GM19238 (cell line): ENCODE measurements around the gene DNAJC5G.
"Not testable (repeated sequence)": the region's sequence is repeated elsewhere in the genome, so short reads cannot be mapped to it uniquely, and the experiment has no call there.

ENCODE experiments used
- DNase-seq: peaks from one replicate; pipeline ENCODE4 v3.0.0; 2011; ENCODE audit warnings: low spot score; ENCODE audit not compliant: insufficient read length

The DNAJC5G gene

DNA sequence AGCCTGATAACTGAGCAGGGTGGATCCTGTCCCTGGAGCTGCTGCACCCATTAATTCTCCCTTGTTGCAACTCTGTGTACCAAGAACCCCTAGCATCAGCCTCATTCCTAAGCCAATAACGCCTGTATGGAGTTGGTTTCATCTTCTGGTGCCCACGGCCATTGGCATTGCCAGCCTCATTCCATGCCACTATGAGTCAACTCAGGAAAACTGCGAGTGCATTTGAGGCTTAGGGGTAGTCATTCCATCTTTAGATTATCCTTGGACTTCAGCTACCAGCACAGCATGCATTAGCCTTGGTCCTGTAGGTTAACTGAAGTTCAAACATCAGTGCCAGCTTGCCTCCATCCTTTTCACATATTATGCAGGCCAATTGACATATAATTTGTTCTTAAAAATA is 5.6 kb downstream of the DNAJC5G start:
- no peak for DNase-seq

DNA sequence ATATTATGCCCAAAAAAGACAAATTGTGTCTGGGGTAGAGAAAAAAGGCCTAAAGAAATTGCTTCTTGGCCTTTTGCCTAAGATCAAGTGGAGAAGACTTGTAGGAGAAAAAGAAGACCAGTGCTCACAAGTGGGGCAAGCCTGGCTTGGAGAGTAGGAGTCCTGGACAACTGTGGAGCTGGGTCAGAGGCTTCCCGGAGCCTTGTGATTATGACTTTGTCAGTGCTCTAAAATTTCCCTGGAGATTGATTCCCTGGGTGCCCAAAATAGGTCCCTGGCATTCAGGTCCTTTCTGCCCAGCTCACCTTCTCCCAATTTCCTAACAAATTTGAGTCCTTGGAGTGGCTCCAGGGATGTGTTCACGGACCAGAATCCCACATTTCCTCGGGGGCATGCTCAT is 6.2 kb downstream of the DNAJC5G start:
- no peak for DNase-seq

DNA sequence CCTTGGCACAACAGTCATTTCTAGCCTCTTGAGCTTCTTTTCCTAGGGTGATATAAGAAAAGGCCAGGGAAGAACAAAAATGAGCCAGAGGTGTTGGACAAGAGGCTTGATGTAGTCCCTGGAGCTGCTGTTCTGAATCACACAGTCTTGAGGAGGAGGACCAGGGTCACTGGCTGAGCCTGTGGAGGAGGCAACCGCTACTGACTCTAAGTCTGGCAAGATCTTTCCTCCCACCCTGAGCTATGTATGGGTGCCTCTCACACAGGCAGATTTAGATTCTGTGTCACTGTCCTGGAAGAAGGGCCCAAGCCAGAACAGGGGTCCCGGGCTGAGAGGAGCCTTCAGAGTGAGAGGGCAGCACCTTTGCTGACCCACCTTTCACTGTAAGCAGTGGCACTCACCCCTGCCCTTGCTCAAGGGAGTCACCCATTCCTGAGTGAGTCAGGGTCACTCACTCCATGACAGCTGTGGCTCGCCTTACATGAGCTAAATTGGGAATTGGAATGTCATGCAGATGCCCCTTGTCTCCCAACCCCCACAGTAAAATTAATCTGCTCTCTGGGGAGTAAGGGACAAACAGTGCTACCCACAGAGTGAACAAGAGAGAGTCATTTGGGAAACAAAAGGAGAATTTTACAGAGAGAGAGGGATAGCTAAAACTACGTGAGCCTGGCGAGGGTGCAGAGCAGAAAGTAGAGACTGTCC is 6.8 kb downstream of the DNAJC5G start, which contains the start of gene TRIM54:
Gene TRIM54, plus strand, starts transcription at position 575 of the 705 bp plus-strand sequence. CDS start 303 bp downstream, outside the sequence.
- DNase-seq = no peak

DNA sequence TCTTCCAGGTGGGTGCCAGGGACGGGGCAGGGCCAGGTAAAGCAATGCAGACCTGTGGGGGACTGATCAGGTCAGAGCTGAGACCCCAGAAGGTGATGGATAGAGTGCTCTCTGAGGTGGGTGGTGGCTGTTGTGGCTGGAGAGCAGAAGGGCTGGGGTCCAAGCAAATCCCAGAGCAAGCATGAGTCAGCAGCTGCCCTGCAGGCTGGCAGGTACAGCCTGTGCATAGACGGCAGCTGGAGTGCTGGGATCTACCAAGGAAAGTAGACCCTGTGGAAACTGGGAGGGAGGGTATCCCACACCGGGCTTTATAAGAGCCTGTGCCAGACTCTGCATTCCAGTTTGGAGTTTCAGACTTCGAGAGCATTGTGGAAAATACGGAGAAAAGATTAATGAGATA is 7.7 kb downstream of the DNAJC5G start:
- DNase-seq = no peak

DNA sequence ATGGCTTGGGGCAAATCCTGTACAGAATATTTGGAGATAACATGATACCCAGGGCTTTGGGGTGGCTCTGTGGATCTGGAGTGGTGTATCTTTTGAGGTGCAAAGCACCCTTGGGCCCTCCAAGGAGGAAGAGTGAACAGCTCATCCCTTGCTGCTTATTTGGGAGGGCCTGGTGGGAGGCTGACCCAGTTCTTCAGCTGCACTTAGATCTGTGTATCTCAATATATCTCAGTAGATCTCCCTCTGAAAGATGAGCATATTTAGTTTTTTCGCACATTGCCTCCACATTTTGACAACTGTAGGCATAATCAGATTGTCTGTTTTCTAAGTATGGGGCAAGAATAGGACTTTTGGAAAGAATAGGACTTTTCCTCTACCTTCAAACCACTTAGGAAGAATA is 9.8 kb downstream of the DNAJC5G start:
- DNase-seq = no peak

DNA sequence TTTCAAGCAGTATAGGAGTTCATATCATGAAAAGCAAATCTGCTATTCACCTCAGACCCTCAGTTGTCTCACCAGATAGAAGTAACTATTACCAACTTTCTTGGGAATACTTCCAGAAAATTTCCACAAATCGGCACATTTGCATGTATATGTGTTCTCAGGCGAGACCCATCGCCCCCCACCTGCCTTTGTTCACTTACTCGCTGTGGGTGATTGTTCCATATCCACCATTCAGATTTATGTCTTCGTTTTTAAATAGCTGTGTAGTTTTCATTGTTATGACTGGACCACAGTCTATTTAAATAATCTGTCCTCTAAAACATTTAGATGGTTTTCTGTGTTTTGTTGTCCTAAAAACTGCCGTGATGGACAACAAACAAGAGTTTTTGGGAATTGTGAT is 10.2 kb downstream of the DNAJC5G start:
- no peak for DNase-seq

DNA sequence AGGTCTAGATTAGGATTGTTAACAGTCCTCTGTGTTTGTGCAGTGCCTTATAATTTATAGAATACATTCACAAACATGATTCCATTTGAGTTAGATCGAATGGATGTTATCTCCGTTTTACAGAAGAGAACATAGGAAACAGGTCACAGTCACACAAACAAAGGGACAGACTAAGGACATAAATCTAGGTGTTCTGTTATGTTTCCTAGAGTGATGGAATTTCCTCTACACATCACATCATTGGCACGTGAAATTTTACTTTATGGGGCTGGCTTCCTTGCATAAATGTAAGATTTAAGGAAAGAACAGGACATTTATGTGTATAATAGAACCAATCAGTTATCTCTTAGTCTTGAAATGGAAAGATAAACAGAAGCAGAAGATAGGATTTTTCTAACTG is 13.4 kb downstream of the DNAJC5G start:
- DNase-seq = no peak

DNA sequence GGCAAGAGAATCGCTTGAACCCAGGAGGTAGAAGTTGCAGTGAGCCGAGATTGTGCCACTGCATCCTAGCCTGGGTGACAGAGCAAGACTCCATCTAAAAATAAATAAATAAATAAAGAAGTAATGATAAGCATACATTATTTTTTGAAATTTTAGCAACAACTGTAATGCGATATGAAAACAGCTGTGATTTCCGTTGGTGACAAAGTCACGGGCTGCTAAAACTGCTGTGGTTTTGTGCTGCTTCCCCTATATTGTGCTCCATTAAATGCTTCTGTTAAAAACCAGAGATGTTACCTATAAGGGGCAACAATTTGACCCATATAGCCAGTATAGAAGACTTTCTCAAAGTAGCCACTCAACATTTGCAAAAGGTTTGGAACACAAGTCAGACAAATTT is 15.3 kb downstream of the DNAJC5G start:
- no peak for DNase-seq

DNA sequence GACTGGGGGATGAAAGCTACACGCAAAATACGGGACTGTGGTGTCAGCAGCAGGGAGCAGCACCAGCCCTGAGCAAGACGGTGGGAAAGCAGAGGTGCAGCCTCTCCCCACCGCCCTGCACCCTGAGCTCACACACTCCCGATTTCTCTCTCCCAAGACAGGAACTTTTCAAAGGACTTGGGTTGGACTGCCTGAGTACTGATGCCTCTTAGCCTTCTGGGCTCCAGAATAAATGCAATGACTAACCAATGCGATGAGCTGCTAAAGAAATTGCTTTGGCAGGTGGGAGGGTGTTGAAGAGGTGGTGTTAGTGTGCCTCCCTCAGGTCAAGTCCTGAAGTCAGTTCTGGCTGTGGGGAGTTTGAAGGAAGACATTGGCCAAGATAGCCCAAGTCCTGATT is 16.6 kb downstream of the DNAJC5G start:
- DNase-seq = no peak

DNA sequence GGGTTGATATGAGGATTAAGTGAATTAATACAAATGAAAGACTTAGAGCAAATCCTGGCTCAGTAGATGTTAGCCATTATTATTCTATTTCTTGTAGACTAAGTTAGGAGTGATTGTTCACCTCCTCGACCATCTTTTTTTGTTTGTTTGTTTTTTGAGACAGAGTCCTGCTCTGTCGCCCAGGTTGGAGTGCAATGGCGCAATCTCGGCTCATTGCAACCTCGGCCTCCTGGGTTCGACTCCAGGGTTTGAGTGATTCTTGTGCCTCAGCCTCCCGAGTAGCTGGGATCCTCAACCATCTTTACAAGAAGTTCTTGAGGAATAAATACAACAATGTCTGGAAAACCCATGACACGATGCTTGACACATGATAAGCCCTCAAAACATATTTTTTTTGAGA is 19.7 kb downstream of the DNAJC5G start:
- no peak for DNase-seq

DNA sequence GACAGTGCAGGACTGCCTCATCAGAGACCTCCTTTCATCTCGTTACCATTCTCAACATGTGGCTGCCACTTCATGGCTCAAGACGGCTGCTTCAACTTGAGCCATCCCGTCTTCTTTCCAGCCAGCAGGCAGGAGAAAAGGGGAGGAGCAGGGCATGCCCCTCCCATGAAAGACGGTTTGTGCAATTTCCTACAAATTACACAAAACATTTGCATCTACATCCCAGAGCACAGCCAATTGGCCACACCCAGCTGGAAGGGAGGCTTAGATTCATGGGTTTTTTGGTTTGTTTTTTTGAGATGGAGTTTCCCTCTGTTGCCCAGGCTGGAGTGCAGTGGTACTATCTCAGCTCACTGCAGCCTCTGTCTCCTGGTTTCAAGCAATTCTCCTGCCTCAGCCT is 21.2 kb downstream of the DNAJC5G start:
- no peak for DNase-seq

DNA sequence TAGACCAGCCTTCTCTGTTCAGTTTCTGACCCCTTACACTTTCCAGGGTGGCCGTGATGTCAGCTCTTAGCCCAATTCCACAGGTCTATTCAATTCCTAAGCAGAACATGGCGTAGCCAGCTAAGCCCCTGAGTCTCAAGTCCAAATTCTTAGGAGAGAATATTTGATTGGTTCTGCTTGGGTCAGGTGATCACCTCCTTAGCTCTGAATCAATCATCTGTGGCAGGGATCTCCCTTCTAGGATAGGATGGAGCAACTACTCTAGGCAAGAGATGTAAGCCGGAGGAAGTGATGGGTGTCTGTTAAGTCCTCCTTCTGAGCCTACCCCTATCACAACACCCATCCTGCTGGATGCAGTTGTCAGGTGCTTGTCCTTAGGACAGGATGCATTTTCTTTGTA is 22.0 kb downstream of the DNAJC5G start:
- DNase-seq = no peak

DNA sequence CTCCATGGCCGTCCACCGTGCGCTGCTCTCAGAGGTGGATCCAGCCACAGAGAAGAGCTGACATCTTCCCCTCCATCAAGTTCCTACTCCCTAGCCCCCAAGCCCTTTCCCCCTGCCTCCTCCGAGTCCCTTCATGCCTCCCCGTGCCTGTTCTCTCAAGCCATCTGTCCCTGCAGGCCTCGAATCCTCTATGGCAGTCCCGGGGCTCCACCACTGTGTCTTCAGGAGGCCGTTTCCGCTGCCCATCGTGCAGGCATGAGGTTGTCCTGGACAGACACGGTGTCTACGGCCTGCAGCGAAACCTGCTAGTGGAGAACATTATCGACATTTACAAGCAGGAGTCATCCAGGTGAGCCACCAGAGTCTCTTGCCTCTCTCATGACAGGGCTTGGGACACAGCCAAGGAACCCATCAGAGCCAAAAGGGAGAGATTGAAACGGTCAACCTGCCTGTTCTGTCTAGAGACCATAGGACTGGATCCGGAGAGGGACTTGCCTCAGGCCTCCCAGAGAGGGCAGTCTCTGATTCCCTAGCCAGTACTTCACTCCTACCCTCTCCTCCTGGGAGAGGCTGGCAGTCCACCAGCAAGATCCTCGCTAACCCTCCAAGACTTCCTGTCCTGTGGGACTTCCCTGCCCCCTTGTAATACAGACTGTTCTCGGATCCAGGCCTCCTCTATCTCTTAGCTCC is 23.3 kb downstream of the DNAJC5G start:
- DNase-seq = no peak

DNA sequence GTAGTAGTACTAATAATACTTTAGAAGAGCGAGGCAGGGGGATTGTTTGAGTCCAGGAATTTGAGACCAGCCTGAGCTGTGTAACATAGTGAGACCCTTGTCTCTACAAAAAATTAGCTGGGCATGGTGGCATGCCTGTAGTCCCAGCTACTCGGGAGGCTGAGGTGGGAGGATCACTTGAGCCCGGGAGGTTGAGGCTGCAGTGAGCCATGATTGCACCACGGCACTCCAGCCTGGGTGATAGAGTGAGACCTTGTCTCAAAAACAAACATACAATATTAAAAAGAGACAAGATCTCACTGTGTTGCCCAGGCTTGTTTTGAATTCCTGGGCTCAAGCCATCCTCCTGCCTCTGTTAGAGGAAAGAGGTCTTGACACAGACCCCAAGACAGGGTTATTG is 25.4 kb downstream of the DNAJC5G start:
- not testable (repeated sequence) for DNase-seq

DNA sequence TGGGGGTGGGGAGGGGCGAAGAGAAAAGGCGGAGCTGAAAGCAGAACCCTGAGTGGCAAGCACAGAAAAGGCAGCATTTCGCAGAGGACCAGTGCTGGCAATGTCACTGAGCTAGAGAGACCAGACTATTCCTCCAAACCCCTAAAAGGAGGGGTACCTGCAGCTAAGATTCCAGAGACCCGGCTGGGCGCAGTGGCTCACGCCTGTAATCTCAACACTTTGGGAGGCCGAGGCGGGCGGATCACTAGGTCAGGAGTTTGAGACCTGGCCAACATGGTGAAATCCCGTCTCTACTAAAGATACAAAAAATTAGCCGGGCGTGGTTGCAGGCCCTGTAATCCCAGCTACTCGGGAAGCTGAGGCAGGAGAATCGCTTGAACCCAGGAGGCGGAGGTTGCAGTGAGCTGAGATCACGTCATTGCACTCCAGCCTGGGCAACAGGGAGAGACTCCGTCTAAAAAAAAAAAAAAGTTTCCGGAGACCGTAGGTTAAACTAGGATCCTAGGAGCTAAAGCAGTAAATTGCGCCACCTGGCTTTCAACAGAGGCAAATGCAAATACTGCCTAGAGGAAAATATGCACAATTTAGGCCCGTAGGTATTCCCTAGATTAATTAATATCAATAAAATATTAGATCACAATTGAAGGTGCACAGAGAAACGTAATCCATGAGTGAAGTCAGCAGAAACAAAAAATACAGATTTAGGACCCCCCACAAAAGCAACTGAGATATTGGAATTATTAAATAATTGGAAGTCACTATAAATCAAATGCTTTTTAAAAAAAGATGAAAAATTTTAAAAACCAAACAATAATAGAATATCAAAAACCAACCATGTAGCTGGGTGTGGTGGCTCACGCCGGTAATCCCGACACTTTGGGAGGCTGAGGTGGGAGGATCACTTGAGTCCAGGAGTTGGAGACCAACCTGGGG is 28.1 kb downstream of the DNAJC5G start:
- no peak for DNase-seq

DNA sequence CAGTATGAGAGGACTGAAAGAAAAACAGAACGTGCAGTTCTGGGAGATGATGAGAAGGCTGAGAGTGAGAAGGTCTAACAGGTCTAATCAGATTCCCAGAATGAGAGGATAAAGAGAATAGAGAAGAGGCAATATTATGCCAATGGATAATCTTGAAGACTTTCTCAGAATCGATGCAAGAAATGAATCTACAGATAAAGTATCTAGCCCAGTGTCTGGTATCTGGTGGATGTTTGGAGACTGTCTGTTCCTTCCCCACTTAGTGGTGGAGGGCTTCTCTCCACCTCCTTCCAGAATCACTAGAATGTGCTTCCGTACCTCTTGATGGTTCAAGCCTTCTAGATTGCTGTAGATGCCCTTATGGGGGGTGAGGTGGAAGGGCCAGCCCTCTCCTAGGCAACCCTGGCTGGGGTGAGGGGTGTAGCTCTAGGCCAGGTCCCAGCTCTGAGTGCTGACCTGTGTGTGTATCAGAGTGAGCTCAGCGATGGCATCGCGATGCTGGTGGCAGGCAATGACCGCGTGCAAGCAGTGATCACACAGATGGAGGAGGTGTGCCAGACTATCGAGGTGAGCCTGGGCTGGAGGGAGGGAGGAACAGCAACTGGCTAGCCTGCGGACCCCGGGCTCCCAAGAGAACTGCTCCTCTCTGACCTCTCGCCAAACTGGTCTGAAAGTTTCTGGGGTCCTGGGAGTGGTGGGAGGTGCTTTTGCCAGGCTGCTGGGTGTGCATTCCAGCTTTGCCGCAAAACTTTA is 29.4 kb downstream of the DNAJC5G start:
- DNase-seq = no peak

DNA sequence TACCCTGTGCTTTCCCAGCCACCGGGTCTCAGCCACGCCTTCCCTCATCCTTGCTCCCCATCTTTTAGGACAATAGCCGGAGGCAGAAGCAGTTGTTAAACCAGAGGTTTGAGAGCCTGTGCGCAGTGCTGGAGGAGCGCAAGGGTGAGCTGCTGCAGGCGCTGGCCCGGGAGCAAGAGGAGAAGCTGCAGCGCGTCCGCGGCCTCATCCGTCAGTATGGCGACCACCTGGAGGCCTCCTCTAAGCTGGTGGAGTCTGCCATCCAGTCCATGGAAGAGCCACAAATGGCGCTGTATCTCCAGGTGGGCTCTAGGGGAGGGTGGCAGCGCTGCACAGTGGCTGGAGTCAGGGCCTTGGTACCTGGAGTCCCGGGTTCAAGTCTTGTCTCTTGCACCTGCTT is 30.3 kb downstream of the DNAJC5G start:
- DNase-seq = no peak

DNA sequence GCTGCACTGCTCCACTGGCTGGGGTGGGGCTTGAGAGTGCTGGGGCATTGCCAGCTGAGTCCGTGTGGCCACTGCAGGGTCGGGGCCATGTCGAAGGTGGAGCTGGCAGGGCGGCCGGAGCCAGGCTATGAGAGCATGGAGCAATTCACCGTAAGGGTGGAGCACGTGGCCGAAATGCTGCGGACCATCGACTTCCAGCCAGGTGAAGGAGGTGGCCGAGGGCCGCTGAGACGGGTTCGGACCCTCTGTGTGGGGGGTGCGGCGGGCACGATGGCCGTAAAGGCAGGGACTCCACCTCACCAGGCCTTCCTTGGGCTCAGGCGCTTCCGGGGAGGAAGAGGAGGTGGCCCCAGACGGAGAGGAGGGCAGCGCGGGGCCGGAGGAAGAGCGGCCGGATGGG is 30.9 kb downstream of the DNAJC5G start:
- no peak for DNase-seq

DNA sequence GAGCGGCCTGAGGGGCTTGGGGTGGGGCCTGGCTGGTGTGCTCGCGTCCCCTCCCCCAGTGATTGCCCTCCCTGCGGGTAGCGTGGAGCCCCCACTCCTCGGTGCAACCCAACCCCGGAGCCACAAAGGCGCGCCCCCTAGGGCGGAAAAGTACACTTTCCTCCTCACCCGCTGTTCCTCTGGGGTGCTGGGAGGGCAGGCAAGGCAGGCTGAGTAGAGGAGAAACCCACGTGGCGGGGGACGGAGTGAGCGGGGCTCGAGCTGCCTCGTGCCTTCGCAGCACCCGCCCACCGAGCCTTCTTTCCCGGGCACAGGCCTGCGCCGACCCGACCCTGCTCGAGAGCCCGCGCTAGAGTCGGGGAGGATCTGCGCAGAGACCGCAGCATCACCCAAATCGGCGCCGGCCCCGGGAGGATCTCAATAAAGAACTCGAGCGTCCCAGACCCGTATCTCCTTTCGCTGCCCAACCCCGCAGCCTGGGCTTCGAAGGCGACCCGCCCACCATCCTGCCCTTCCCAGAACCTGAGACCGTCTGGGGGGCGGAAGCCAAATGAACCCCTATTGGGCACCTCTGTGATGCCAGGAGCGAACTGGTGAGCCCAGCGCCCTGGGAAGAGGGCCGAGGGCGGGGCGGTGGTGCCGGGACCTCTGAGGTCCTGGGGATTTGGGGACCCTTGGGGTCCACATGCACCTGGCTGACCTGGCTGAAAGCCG is 31.5 kb downstream of the DNAJC5G start:
- DNase-seq = no peak

DNA sequence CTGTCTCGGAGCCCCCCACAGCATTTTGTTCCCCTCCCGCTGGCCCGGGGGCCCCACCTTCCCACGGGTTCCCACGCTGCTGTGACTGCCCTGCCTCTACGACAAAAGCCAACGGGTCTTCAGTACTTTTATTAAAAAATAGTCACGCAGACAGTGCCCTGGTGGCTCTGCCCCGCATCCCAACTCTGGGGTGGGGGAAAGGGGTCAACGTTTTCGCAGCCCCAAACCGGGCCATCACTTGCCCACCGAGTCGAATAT is 32.0 kb downstream of the DNAJC5G start:
- DNase-seq = no peak
